Measurements from ENCODE around the gene MPZL1.

MPZL1 gene

DNA sequence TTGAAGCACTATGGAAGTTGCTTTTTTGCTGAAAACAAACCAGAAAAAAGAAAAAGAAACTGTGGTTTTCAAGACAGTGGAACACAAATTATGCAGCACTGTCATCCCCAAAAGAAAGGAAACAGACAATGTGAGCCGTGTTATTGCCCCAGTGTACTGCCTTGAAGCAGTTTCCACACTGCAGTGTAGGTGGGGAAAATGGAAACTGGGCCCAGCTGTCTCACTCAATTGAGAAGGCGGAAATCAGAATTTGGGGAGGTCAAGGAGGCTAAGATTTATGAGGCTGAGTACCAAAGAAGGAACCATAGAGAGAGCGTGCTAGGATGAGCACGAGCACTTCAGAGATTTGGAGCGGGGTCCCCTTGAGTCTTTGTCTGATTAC, 55.5 kb downstream of the MPZL1 start:
- TF ChIP-seq, protein P1, sequence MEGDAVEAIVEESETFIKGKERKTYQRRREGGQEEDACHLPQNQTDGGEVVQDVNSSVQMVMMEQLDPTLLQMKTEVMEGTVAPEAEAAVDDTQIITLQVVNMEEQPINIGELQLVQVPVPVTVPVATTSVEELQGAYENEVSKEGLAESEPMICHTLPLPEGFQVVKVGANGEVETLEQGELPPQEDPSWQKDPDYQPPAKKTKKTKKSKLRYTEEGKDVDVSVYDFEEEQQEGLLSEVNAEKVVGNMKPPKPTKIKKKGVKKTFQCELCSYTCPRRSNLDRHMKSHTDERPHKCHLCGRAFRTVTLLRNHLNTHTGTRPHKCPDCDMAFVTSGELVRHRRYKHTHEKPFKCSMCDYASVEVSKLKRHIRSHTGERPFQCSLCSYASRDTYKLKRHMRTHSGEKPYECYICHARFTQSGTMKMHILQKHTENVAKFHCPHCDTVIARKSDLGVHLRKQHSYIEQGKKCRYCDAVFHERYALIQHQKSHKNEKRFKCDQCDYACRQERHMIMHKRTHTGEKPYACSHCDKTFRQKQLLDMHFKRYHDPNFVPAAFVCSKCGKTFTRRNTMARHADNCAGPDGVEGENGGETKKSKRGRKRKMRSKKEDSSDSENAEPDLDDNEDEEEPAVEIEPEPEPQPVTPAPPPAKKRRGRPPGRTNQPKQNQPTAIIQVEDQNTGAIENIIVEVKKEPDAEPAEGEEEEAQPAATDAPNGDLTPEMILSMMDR (IDR thresholded peaks at IDR 0.05; ENCODE audit: insufficient read depth, low read length, poor library complexity, severe bottlenecking): no peak
- peaks cover 4% of the 10 kb centered on the region for H3K36me3 ChIP-seq (ENCODE audit: control insufficient read depth, insufficient read depth, low read length)
- H3K4me3 ChIP-seq (replicated peaks; ENCODE audit: low read depth, low read length): no peak overlapping the region
- H3K27me3 ChIP-seq (replicated peaks; ENCODE audit: control insufficient read depth, insufficient read depth, low read length): no peaks in the 10 kb centered on the region
- DNase-seq (ENCODE audit: extremely low read depth, insufficient read length): no peak

DNA sequence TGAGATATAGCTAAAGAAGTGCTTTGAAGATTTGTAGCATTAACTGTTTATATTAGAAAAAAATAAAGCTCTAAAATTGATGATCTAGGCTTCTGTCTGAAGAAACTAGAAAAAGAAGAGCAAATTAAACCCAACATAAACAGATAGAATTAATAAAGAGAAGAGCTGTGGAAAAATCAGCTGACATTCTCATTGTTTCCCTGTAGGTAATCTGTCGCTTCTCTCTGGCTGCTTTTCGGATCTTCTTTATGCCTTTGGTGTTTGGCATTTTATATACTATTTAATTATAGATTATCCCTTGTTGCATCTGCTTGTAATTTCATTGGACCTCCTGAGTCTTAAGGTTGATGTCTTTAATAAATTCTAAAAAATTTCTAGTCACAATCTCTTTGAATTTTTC, 59.8 kb downstream of the MPZL1 start:
- Histone ChIP-seq H3K27me3 (replicated peaks; ENCODE audit: control insufficient read depth, insufficient read depth, low read length) (no peaks in the 10 kb centered on the region), H3K4me3 (replicated peaks; ENCODE audit: low read depth, low read length) (no peak overlapping the region), H3K36me3 (ENCODE audit: control insufficient read depth, insufficient read depth, low read length) (peaks cover 5% of the 10 kb centered on the region)
- DNase-seq (ENCODE audit: extremely low read depth, insufficient read length): no peak
- TF ChIP-seq, protein P1 (IDR thresholded peaks at IDR 0.05; ENCODE audit: insufficient read depth, low read length, poor library complexity, severe bottlenecking): no peak

DNA sequence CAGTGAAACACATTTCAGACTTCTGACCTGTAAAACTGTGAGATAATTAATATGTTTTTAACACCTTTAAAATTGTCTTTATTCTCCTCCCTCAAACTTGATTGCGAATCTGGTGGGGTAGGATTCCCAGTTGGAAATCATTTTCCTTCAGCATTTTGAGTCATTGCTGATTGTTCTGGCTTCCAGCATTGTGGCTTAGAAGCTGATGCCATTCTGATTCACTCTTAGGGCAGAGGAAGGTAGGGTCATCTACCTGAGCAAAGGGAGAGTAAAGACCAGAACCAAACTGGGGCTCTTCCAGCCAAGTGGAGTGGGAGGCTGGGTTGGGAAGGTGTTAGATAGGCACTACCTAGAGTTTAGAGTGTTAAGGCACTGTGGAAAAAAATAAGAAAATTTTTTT, 61.2 kb downstream of the MPZL1 start:
- DNase-seq (ENCODE audit: extremely low read depth, insufficient read length): no peak
- Histone ChIP-seq H3K4me3 (replicated peaks; ENCODE audit: low read depth, low read length) (no peak overlapping the region), H3K36me3 (ENCODE audit: control insufficient read depth, insufficient read depth, low read length) (peaks cover 2% of the 10 kb centered on the region), H3K27me3 (replicated peaks; ENCODE audit: control insufficient read depth, insufficient read depth, low read length) (no peaks in the 10 kb centered on the region)
- TF ChIP-seq, protein P1 (IDR thresholded peaks at IDR 0.05; ENCODE audit: insufficient read depth, low read length, poor library complexity, severe bottlenecking): no peak

DNA sequence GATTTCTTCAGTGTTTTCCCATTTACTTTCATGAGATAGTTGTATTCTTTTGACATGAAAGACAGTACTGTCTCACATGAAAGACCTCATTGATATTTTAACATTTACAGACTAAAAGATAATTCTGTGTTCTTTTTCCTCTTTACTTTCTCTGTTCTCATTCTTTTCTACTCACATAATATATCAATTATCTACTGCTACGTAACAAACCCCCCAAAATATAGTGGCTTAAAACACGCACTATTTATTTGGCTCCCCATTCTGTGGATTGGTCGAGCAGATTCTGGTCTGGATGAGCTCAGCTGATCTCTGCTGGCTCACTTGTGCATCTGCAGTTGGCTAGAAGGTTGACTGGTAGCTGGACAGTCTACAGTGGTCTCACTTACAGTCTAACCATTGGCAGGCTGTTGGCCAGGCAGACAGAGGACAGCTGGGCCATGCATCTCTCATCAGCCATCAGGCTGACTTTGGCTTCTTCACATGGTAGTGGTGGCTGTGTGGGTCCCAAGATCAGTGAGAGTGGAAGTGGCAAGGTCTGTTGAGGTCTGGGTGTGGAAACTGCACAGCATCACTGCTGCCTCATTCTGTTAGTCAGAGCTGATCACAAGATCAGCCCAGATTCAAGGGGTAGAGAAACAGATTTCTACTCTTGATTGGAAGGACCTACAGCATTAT, 63.2 kb downstream of the MPZL1 start:
- H3K4me3 ChIP-seq (replicated peaks; ENCODE audit: low read depth, low read length): no peak overlapping the region
- TF ChIP-seq, protein P1 (IDR thresholded peaks at IDR 0.05; ENCODE audit: insufficient read depth, low read length, poor library complexity, severe bottlenecking): no peak
- DNase-seq (ENCODE audit: extremely low read depth, insufficient read length): no peak
- H3K36me3 ChIP-seq (ENCODE audit: control insufficient read depth, insufficient read depth, low read length): peaks cover 7% of the 10 kb centered on the region
- no peaks in the 10 kb centered on the region for H3K27me3 ChIP-seq (replicated peaks; ENCODE audit: control insufficient read depth, insufficient read depth, low read length)

DNA sequence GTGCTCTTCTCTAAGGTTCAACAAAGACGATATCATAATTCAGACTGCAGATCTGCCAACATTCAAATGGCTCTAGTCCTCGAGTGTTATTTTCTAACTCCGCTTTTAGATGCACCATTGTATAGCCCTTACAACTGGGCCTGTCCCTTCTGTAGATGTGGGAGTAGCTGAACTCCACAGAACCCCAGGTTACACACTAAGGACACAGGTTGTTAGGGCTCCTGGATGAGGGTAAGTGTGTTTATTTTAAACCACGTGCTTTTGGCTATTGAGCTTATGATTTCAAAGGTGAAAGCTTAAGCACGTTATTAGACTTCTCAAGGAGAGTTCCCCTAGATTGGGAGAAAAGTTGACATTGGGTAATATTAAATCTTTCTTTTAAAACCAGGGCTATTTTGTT, 64.7 kb downstream of the MPZL1 start:
- Histone ChIP-seq H3K27me3 (replicated peaks; ENCODE audit: control insufficient read depth, insufficient read depth, low read length) (no peaks in the 10 kb centered on the region), H3K36me3 (ENCODE audit: control insufficient read depth, insufficient read depth, low read length) (peaks cover 11% of the 10 kb centered on the region), H3K4me3 (replicated peaks; ENCODE audit: low read depth, low read length) (no peak overlapping the region)
- DNase-seq (ENCODE audit: extremely low read depth, insufficient read length): no peak
- TF ChIP-seq, protein P1 (IDR thresholded peaks at IDR 0.05; ENCODE audit: insufficient read depth, low read length, poor library complexity, severe bottlenecking): no peak

DNA sequence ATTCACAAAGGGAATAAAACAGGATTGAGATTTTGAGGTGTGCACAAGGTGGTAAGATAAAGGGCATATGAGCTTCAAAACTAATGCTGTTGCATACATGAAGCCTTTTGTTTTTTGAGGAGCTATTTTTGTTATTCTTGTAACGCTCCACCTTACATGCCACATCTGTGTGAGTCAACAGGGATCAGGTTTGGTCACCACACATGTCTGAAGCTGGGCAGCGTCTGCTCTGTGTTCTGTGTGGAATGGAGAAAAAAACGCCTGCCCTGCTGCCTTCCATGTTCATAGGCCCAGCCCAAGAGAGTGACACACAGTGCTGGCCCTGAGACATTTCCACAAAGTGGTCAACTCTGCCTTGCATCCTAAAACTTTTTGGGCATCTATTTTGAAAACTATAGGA, 67.7 kb downstream of the MPZL1 start:
- TF ChIP-seq, protein P1 (IDR thresholded peaks at IDR 0.05; ENCODE audit: insufficient read depth, low read length, poor library complexity, severe bottlenecking): no peak
- Histone ChIP-seq H3K4me3 (replicated peaks; ENCODE audit: low read depth, low read length) (no peak overlapping the region), H3K27me3 (replicated peaks; ENCODE audit: control insufficient read depth, insufficient read depth, low read length) (no peaks in the 10 kb centered on the region), H3K36me3 (ENCODE audit: control insufficient read depth, insufficient read depth, low read length) (peaks cover 11% of the 10 kb centered on the region)
- no peak for DNase-seq (ENCODE audit: extremely low read depth, insufficient read length)

Measured in GM06990 (cell line).